A549 (cell line): Measurements from ENCODE around the gene MEAK7. TPM values are rescaled to one million over a fixed set of nuclear protein-coding genes. Genes with fewer than 3 reads are reported as not detected.
"Not testable (repeated sequence)": the region's sequence is repeated elsewhere in the genome, so short reads cannot be mapped to it uniquely, and the experiment has no call there.

Experiments
- ATAC-seq, 2 experiments: fragments of 200-7000 bp in 1 of 2; fragments of >200 bp in 1 of 2; cut with Nextera tagmentation in 1 of 2; cut with Tn5 transposase in 1 of 2; 3 replicates each; pipeline versions ENCODE4 v1.8.0 to v1.9.1; 2018 to 2020; ENCODE audit warnings: mild to moderate bottlenecking in 1 of 2, moderate library complexity in 1 of 2
- CTCF ChIA-PET: fragments of 300-600 bp; sonication (Branson Sonifier 250); formaldehyde crosslinking; extraction: SDS; loops from one replicate; lab custom pipeline; 2021; ENCODE audit warnings: antibody characterized with exemption, inconsistent platforms; lab: Yijun Ruan, JAX
- POLR2A ChIA-PET: fragments of 350-600 bp; formaldehyde crosslinking; extraction: SDS; loops from one replicate; lab custom pipeline; 2021; ENCODE audit warnings: antibody characterized with exemption, inconsistent platforms; lab: Yijun Ruan, JAX
- DNase-seq, 2 experiments: peaks; one replicate each; pipeline versions ENCODE4 v3.0.0 to v3.0.0-alpha.2; 2011 to 2016; ENCODE audit warnings: low read depth in 1 of 2, low spot score in 1 of 2
- FAIRE-seq: peaks from 2 replicates; lab custom pipeline; 2011; peaks lifted over from hg19 to GRCh38; lab: Jason Lieb, UNC
- H3K27ac ChIP-seq, 2 experiments: fragments of >200 bp; sonication (Bioruptor Twin); formaldehyde crosslinking; 3 replicates each; pipeline ENCODE4 v1.5.1; 2016 to 2017
- H3K4me1 ChIP-seq: fragments of >200 bp; sonication (Bioruptor Twin); formaldehyde crosslinking; 3 replicates; pipeline ENCODE4 v1.6.1; 2016
- H3K4me2 ChIP-seq: fragments of >200 bp; sonication (Bioruptor Twin); formaldehyde crosslinking; 3 replicates; pipeline ENCODE4 v1.6.1; 2016
- H3K4me3 ChIP-seq: fragments of >200 bp; sonication (Bioruptor Twin); formaldehyde crosslinking; 3 replicates; pipeline ENCODE4 v1.5.1; 2016
- H3K9me3 ChIP-seq: fragments of >200 bp; sonication (Bioruptor Twin); formaldehyde crosslinking; 3 replicates; pipeline ENCODE4 v1.6.1; 2016
- BHLHE40 ChIP-seq: IDR thresholded peaks from 2 replicates; pipeline ENCODE4 v1.6.1; 2012; ENCODE audit warnings: low read depth, low read length, inconsistent platforms
- CHD2 ChIP-seq: fragments of 150-350 bp; IDR thresholded peaks from 2 replicates; pipeline ENCODE4 v1.6.1; 2014; ENCODE audit warnings: low read length; ENCODE audit not compliant: partially characterized antibody
- FOXS1 ChIP-seq: fragments of 250-450 bp; sonication (Bioruptor Pico); IDR thresholded peaks from 2 replicates; pipeline ENCODE4 v1.5.0; 2020; ENCODE audit warnings: mild to moderate bottlenecking, moderate library complexity
- GATA3 ChIP-seq: IDR thresholded peaks from 2 replicates; pipeline ENCODE4 v1.6.1; 2012; ENCODE audit warnings: borderline replicate concordance
- HDAC2 ChIP-seq: fragments of 200-600 bp; sonication (generic); IDR thresholded peaks from 2 replicates; pipeline ENCODE4 v1.6.1; 2016
- HOXB5 ChIP-seq: fragments of 250-450 bp; sonication (Bioruptor Pico); IDR thresholded peaks from 2 replicates; pipeline ENCODE4 v1.5.0; 2020; ENCODE audit warnings: mild to moderate bottlenecking, moderate library complexity
- MAFK ChIP-seq: fragments of 450-650 bp; IDR thresholded peaks from 2 replicates; pipeline ENCODE4 v1.6.1; 2014; ENCODE audit not compliant: partially characterized antibody
- MAZ ChIP-seq: fragments of 150-350 bp; IDR thresholded peaks from 2 replicates; pipeline ENCODE4 v1.6.1; 2014; ENCODE audit warnings: antibody characterized with exemption, low read depth, low read length, borderline replicate concordance
- PHF8 ChIP-seq: fragments of 200-600 bp; sonication (generic); IDR thresholded peaks from 2 replicates; pipeline ENCODE4 v1.6.1; 2016; ENCODE audit warnings: low read depth, mild to moderate bottlenecking, antibody characterized with exemption, moderate library complexity, borderline replicate concordance
- POLR2A ChIP-seq: IDR thresholded peaks from 2 replicates; pipeline ENCODE4 v1.6.1; 2012; ENCODE audit warnings: mild to moderate bottlenecking, low read length
- RAD21 ChIP-seq, 2 experiments: fragments of >200 bp in 1 of 2; sonication (Bioruptor Twin) in 1 of 2; formaldehyde crosslinking in 1 of 2; IDR thresholded peaks in 1 of 2; conservative IDR thresholded peaks in 1 of 2; 2 replicates in 1 of 2; 3 replicates in 1 of 2; pipeline ENCODE4 v1.6.1; 2012 to 2018; ENCODE audit warnings: inconsistent platforms in 1 of 2
- RARB ChIP-seq: fragments of 250-450 bp; sonication (Bioruptor Pico); IDR thresholded peaks from 2 replicates; pipeline ENCODE4 v1.8.0; 2021; ENCODE audit warnings: mild to moderate bottlenecking, moderate library complexity
- SMC3 ChIP-seq: fragments of >200 bp; sonication (Bioruptor Twin); formaldehyde crosslinking; IDR thresholded peaks from 3 replicates; pipeline ENCODE4 v1.6.1; 2018; ENCODE audit warnings: inconsistent platforms
- TP53 ChIP-seq: fragments of 250-450 bp; sonication (Bioruptor Pico); IDR thresholded peaks from 2 replicates; pipeline ENCODE4 v1.5.0; 2021; ENCODE audit warnings: mild to moderate bottlenecking, moderate library complexity
- WGBS: methylation state at CpG from one replicate; pipeline ENCODE4 v1.1.6; 2017; ENCODE audit errors: missing lambda C conversion rate; 5-methylcytosine and 5-hydroxymethylcytosine counted together
- polyA plus RNA-seq, 4 experiments: library from polyadenylated mRNA; depleted of rRNA in 3 of 4; stranded (reverse); fragments of >200 nt; fragmentation: RNase III in 1 of 4; extraction: RNeasy Plus Mini Kit Qiagen cat#74134 plus additional on column Dnase treatment in 1 of 4; gene quantifications; 2 replicates in 3 of 4; 3 replicates in 1 of 4; pipeline ENCODE4 v1.2.3, GENCODE V29; 2011 to 2017
- TF ChIP-seq, protein P1 (sequence below): fragments of 250-450 bp; sonication (Bioruptor Pico); IDR thresholded peaks from 2 replicates; pipeline ENCODE4 v1.5.0; 2020; ENCODE audit warnings: low read depth, mild to moderate bottlenecking, moderate library complexity
- TF ChIP-seq, protein P2 (sequence below): IDR thresholded peaks from 2 replicates; pipeline ENCODE4 v1.6.1; 2012
- TF ChIP-seq, protein P3 (sequence below): fragments of 250-450 bp; sonication (Bioruptor Pico); IDR thresholded peaks from 2 replicates; pipeline ENCODE4 v1.5.0; 2021; ENCODE audit warnings: mild to moderate bottlenecking, moderate library complexity, borderline replicate concordance

MEAK7 gene
- polyA plus RNA-seq, 2 of the 4 experiments (the other 2 are of a cell fraction), result 26.2 to 30.5 TPM

DNA sequence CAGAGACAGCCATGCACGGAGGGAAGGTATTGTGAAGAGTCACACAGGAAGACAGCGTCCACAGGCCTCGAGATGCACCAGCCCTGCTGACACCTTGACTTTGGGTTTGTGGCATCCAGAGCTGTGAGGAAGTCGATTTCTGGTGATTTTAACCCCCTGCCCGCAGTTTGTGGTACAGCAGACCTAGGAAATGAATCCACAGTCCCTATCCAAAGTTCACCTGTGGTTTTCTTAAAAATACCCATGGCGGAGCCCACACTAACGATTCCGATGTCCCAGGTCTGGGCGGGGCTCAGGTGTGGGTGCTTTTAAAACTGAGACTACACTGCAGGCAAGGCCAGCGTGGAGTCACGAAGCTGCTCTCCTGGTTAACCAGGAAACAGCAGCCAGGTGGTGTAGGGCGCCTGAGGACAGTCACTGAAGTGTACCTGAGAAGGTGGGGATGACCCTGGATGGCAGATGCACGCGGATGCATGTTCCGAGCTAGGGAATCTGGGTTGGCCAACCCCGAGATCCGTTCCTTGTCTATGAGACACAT, 14.4 kb upstream of the MEAK7 start (continued):
- TF ChIP-seq TP53 (CRISPR knock-in tag), result no peak
- TF ChIP-seq POLR2A, result no peak
- TF ChIP-seq FOXS1 (CRISPR knock-in tag), result no peak
- no peak for TF ChIP-seq MAFK
- TF ChIP-seq, protein P1, sequence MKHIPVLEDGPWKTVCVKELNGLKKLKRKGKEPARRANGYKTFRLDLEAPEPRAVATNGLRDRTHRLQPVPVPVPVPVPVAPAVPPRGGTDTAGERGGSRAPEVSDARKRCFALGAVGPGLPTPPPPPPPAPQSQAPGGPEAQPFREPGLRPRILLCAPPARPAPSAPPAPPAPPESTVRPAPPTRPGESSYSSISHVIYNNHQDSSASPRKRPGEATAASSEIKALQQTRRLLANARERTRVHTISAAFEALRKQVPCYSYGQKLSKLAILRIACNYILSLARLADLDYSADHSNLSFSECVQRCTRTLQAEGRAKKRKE (CRISPR knock-in tag), result no peak
- no peak for TF ChIP-seq CHD2
- TF ChIP-seq HDAC2, result no peak
- TF ChIP-seq, protein P2, sequence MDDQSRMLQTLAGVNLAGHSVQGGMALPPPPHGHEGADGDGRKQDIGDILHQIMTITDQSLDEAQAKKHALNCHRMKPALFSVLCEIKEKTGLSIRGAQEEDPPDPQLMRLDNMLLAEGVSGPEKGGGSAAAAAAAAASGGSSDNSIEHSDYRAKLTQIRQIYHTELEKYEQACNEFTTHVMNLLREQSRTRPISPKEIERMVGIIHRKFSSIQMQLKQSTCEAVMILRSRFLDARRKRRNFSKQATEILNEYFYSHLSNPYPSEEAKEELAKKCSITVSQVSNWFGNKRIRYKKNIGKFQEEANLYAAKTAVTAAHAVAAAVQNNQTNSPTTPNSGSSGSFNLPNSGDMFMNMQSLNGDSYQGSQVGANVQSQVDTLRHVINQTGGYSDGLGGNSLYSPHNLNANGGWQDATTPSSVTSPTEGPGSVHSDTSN, result no peak
- TF ChIP-seq, all 56 proteins: peak for 0

DNA sequence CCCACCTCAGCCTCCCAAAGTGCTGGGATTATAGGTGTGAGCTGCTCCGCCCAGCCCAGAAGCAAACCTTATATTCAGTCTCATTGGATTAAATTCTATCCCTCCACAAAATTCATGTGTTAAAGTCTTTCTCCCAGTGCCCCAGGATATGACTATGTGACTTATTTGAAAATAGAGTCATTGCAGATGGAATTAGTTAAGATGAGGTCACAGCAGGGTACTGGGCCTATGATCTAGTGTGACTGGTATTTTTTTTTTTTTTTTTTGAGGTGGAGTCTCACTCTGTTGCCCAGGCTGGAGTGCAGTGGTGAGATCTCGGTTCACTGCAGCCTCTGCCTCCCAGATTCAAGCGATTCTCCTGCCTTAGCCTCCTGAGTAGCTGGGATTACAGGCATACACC, 13.8 kb upstream of the MEAK7 start:
- H3K27ac ChIP-seq, result peak overlapping the region in 1 of 2 experiments; percentile 34; a peak in 1 of 6 replicates
- not testable (repeated sequence) for FAIRE-seq, H3K4me1 ChIP-seq, H3K9me3 ChIP-seq, H3K4me2 ChIP-seq, H3K4me3 ChIP-seq, ATAC-seq, DNase-seq
- POLR2A ChIA-PET, result interaction anchor here (0.7 kb wide), 1 partner anchor 334 kb away, joined by 4 read pairs; no protein-coding TSS in a partner anchor
- CTCF ChIA-PET, result interaction anchor here (0.7 to 20.3 kb wide), 7 partner anchors 6 to 331 kb away, joined by 3 to 284 read pairs (median 12); partner anchors contain the start of genes COTL1 and MEAK7
- 73% methylated on average over 3 of the region's 3 CpGs for WGBS

DNA sequence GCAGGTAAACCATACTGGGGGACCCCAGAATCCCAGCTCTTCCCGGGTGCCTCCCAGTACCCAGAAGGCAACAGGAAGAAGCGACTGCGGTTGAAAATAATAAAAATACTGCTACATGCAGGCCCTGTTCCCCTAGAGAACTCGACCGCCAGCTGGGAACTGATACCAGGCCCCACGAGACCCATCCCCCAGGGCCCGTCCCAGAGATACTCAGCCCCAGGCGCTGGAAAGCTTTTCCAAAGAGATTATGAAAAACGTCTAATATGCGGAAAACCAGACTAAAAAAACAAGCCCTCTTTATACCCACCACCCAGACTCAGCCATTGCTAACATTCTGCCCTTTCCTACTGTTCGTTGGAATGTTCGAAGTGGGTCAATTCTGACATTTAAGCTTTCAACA, 12.9 kb upstream of the MEAK7 start:
- ATAC-seq, result no peak
- ChIA-PET POLR2A (no interaction called here), CTCF (interaction anchor here (0.7 to 20.3 kb wide), 4 partner anchors 11 to 209 kb away, joined by 3 to 284 read pairs (median 64); partner anchors contain the start of genes COTL1 and MEAK7)
- no peak for FAIRE-seq
- DNase-seq, result no peak
- H3K4me1 ChIP-seq, result no peaks in the 10 kb centered on the region
- TF ChIP-seq PHF8 (no peak), MAZ (no peak), RAD21 (conservative IDR thresholded peaks at IDR 0.05 in 1 of 2, IDR thresholded peaks at IDR 0.05 in 1 of 2) (no peak), RARB (CRISPR knock-in tag) (no peak), BHLHE40 (no peak), GATA3 (no peak), FOXS1 (CRISPR knock-in tag) (no peak), SMC3 (no peak), HOXB5 (CRISPR knock-in tag) (no peak)
- TF ChIP-seq, protein P3, sequence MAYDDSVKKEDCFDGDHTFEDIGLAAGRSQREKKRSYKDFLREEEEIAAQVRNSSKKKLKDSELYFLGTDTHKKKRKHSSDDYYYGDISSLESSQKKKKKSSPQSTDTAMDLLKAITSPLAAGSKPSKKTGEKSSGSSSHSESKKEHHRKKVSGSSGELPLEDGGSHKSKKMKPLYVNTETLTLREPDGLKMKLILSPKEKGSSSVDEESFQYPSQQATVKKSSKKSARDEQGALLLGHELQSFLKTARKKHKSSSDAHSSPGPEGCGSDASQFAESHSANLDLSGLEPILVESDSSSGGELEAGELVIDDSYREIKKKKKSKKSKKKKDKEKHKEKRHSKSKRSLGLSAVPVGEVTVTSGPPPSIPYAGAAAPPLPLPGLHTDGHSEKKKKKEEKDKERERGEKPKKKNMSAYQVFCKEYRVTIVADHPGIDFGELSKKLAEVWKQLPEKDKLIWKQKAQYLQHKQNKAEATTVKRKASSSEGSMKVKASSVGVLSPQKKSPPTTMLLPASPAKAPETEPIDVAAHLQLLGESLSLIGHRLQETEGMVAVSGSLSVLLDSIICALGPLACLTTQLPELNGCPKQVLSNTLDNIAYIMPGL (CRISPR knock-in tag), result no peak
- 86% methylated on average over 12 of the region's 12 CpGs for whole genome bisulfite sequencing
- no peak overlapping the region for H3K4me2 ChIP-seq
- H3K4me3 ChIP-seq, result no peak overlapping the region
- H3K27ac ChIP-seq, result no peak overlapping the region
- H3K9me3 ChIP-seq, result no peaks in the 10 kb centered on the region
